Nephron (organoid): ENCODE data around the gene DNAJC19.

Experiments
- H3K27ac Mint-ChIP-seq, 3 experiments: 2 replicates each; pipeline ENCODE4 v1.8.0; 2020; ENCODE audit warnings: mixed read lengths in 3 of 3, mild to moderate bottlenecking in 2 of 3, moderate library complexity in 1 of 3
- H3K27me3 Mint-ChIP-seq: 2 replicates; pipeline ENCODE4 v1.8.0; 2021; ENCODE audit warnings: low read depth, mild to moderate bottlenecking, moderate library complexity, mixed read lengths
- H3K36me3 Mint-ChIP-seq: 2 replicates; pipeline ENCODE4 v1.8.0; 2020; ENCODE audit warnings: low read depth, mixed read lengths
- H3K4me1 Mint-ChIP-seq: 2 replicates; pipeline ENCODE4 v1.8.0; 2020; ENCODE audit warnings: mixed read lengths
- H3K4me3 Mint-ChIP-seq, 3 experiments: 2 replicates each; pipeline ENCODE4 v1.8.0; 2020; ENCODE audit warnings: mild to moderate bottlenecking in 3 of 3, mixed read lengths in 3 of 3, moderate library complexity in 2 of 3
- H3K9me3 Mint-ChIP-seq: 2 replicates; pipeline ENCODE4 v1.8.0; 2020; ENCODE audit warnings: mixed read lengths
- CTCF ChIP-seq, 3 experiments: fragments of 200-600 bp; sonication (generic); IDR thresholded peaks; one replicate each; pipeline ENCODE4 v1.5.0; 2021; ENCODE audit warnings: antibody characterized with exemption in 3 of 3; ENCODE audit not compliant: unreplicated experiment in 3 of 3

The DNAJC19 gene

GRCh38 chr3:180977498-180977897 lies 12.0 kb downstream of the DNAJC19 start:
- no peak for TF ChIP-seq CTCF (IDR thresholded peaks at IDR 0.05; ENCODE audit: unreplicated experiment in 3 of 3)
- H3K27ac Mint-ChIP-seq: no peak overlapping the region
- peaks cover 32% of the 10 kb centered on the region for H3K36me3 Mint-ChIP-seq
- H3K4me1 Mint-ChIP-seq: no peaks in the 10 kb centered on the region
- H3K27me3 Mint-ChIP-seq: no peaks in the 10 kb centered on the region
- no peak overlapping the region for H3K4me3 Mint-ChIP-seq
- H3K9me3 Mint-ChIP-seq: no peaks in the 10 kb centered on the region

GRCh38 chr3:180974286-180974685 lies 15.2 kb downstream of the DNAJC19 start:
- Mint-ChIP-seq H3K9me3 (no peaks in the 10 kb centered on the region), H3K4me3 (no peak overlapping the region), H3K36me3 (peaks cover 41% of the 10 kb centered on the region), H3K4me1 (no peaks in the 10 kb centered on the region), H3K27ac (no peak overlapping the region), H3K27me3 (no peaks in the 10 kb centered on the region)
- TF ChIP-seq CTCF (IDR thresholded peaks at IDR 0.05; ENCODE audit: unreplicated experiment in 3 of 3): no peak

- Mint-ChIP-seq H3K36me3 (peaks cover 47% of the 10 kb centered on the region), H3K4me1 (no peaks in the 10 kb centered on the region), H3K27me3 (no peaks in the 10 kb centered on the region), H3K9me3 (no peaks in the 10 kb centered on the region), H3K27ac (no peak overlapping the region), H3K4me3 (no peak overlapping the region)
- TF ChIP-seq CTCF (IDR thresholded peaks at IDR 0.05; ENCODE audit: unreplicated experiment in 3 of 3): no peak
These were observed 16.0 kb downstream of the DNAJC19 start for GRCh38 chr3:180973543-180973942.

GRCh38 chr3:180970931-180971330 lies 18.6 kb downstream of the DNAJC19 start:
- Mint-ChIP-seq H3K9me3 (no peaks in the 10 kb centered on the region), H3K27ac (no peak overlapping the region), H3K4me1 (no peaks in the 10 kb centered on the region), H3K27me3 (no peaks in the 10 kb centered on the region), H3K4me3 (no peak overlapping the region), H3K36me3 (peaks cover 48% of the 10 kb centered on the region)
- no peak for TF ChIP-seq CTCF (IDR thresholded peaks at IDR 0.05; ENCODE audit: unreplicated experiment in 3 of 3)

- H3K9me3 Mint-ChIP-seq: no peaks in the 10 kb centered on the region
- no peak overlapping the region for H3K27ac Mint-ChIP-seq
- peaks cover 69% of the 10 kb centered on the region for H3K36me3 Mint-ChIP-seq
- no peak overlapping the region for H3K4me3 Mint-ChIP-seq
- no peak for TF ChIP-seq CTCF (IDR thresholded peaks at IDR 0.05; ENCODE audit: unreplicated experiment in 3 of 3)
- H3K4me1 Mint-ChIP-seq: peaks cover 6% of the 10 kb centered on the region
- H3K27me3 Mint-ChIP-seq: no peaks in the 10 kb centered on the region
These were observed 27.0 kb downstream of the DNAJC19 start for GRCh38 chr3:180962530-180962929.

- H3K4me3 Mint-ChIP-seq: no peak overlapping the region
These were observed 28.0 kb downstream of the DNAJC19 start for GRCh38 chr3:180961552-180961951.

More at GRCh38 chr3:180961552-180961951, 28.0 kb downstream of the DNAJC19 start:
- Mint-ChIP-seq H3K27me3 (no peaks in the 10 kb centered on the region), H3K27ac (no peak overlapping the region), H3K4me1 (peaks cover 6% of the 10 kb centered on the region), H3K36me3 (peaks cover 71% of the 10 kb centered on the region), H3K9me3 (no peaks in the 10 kb centered on the region)
- no peak for TF ChIP-seq CTCF (IDR thresholded peaks at IDR 0.05; ENCODE audit: unreplicated experiment in 3 of 3)
